Astrocyte of the spinal cord (primary cell): ENCODE data around the gene ANTXR1.

Source experiments
- DNase-seq: peaks from one replicate; pipeline ENCODE4 v3.0.0; 2011; ENCODE audit warnings: low read depth, low spot score
- H3K4me3 ChIP-seq: 2 replicates; pipeline ENCODE4 v1.5.1; 2011; ENCODE audit warnings: low read depth, mild to moderate bottlenecking, low read length, moderate library complexity
- in situ Hi-C: cut with HindIII; loops from 2 replicates; pipeline ENCODE4 v1.10.0; 2017; ENCODE audit warnings: low sequenced_read_pairs
- TF ChIP-seq, protein P1 (sequence below): IDR thresholded peaks from 2 replicates; pipeline ENCODE4 v1.5.1; 2012; ENCODE audit warnings: low read depth, mild to moderate bottlenecking, low read length, inconsistent platforms

The ANTXR1 gene

DNA sequence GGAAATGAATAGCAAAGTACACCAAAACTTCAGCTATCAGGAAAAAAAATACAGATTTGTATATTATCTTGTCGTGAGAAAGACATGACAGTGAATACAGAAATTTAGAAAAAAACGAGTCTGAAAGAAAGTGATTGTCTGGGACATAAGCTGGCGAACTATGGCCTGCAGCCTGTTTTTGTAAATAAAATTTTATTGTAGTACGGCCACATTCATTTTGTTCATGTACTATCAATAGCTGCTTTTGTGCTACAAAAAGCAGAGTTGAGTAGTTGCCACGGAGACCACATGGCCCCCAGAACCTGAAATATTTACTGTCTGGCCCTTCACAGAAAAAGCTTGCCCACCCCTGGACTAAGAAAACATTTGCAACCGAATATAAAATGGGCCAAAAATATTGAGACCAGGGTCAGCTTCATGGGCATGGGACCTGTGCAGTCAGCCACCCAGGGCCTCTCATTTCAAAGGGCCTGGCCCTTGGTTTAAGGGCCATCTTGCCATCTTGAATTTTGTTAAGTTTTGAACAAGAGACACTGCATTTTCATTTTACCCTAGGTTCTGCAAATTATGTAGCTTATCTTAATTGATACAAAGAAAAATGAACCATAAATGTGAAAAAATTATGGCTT, 17.9 kb downstream of the ANTXR1 start:
- in situ Hi-C loops = no loop called here
- H3K4me3 ChIP-seq = no peak overlapping the region
- DNase-seq = no peak
- TF ChIP-seq, protein P1, sequence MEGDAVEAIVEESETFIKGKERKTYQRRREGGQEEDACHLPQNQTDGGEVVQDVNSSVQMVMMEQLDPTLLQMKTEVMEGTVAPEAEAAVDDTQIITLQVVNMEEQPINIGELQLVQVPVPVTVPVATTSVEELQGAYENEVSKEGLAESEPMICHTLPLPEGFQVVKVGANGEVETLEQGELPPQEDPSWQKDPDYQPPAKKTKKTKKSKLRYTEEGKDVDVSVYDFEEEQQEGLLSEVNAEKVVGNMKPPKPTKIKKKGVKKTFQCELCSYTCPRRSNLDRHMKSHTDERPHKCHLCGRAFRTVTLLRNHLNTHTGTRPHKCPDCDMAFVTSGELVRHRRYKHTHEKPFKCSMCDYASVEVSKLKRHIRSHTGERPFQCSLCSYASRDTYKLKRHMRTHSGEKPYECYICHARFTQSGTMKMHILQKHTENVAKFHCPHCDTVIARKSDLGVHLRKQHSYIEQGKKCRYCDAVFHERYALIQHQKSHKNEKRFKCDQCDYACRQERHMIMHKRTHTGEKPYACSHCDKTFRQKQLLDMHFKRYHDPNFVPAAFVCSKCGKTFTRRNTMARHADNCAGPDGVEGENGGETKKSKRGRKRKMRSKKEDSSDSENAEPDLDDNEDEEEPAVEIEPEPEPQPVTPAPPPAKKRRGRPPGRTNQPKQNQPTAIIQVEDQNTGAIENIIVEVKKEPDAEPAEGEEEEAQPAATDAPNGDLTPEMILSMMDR = no peak

DNA sequence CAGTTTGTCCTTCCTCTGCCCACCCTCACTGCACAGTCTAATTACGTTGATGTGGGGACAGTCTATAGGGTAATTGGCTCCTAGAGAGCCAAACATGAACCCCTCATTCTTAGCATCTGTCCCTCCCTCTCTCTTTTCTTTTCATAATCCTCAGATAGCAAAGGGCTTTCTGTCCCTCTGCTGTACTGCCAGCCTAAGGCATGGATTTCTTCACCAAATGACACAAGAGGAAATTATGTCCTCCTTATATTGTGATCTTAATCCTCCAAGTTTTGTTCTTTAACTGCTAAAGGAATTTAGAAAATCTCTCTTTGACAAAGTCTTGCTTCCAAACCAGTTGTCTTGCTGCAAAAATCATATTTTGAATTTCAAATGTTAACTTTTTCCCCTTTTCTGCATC, 18.5 kb downstream of the ANTXR1 start:
- in situ Hi-C loops = no loop called here
- no peak overlapping the region for H3K4me3 ChIP-seq
- TF ChIP-seq, protein P1 = no peak
- no peak for DNase-seq

DNA sequence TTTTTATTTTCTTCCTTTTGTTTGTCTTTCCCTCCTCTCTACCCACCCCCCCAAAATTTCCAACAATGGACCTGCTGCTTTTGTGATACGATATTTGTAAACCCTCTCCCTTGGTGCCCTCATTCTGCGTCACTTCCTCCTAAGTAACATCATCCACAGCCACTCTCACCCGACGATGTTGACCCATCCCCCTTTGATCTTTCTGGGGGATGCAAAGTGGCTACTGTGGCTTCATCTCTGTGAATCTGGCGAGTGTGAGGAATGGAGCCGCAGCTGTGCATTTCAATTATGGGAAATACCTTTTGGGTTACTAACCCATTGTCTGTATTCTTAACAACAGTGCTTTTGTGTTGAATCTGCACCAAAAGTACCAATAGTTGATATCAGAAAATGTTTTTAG, 19.4 kb downstream of the ANTXR1 start:
- TF ChIP-seq, protein P1 = no peak
- no peak overlapping the region for H3K4me3 ChIP-seq
- in situ Hi-C loops = no loop called here
- DNase-seq = peak; percentile 88

DNA sequence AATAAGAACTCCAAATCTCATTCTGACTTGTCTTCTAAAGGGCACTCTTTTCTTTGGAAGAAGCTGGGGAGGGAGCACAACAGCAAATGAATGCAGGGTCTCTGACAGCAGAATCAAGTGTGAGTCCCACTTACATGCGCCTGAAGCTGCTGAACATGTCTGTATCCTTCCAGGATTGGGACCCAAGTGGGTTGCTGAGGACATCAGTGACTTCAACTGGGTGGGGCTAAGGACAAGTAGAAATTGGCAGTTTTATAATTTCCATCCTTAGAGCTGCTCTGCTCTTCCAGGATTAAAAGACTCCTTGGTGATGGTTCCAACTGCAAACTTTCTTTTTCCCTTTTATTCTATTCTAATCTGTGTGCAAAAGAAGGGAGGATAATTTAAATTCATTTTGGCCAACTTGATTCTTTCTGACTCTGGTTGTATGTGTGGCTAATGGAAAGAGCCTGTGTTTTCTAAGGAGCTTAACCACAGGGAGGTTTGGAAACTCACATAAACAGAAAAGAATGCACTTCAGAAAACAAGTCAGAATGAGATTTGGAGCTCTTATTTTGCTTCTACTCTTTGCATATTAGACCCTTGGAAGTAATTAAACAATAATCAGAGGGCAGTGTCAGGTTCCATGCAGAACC, 20.6 kb downstream of the ANTXR1 start:
- peak; percentile 71 for DNase-seq
- no peak overlapping the region for H3K4me3 ChIP-seq
- TF ChIP-seq, protein P1 = no peak
- in situ Hi-C loops = no loop called here

DNA sequence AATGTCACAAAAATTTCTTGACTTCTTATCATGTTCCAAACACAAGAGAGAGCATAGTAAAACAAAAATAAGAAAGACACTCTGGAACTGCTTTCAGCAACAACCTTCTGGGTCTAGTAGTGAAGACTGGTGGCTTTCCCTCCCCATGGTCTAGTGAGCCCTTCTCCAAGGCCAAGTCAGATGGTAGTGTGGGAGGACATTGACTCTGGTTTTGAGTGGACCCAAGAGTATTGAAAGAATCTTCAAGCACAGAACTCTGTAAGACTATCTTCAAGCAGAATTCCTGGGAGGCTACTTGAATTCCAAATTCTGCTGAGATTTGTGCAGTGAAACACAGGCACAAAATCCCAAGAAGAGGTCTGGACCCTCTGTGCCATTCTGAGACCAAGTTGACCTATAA, 21.1 kb downstream of the ANTXR1 start:
- TF ChIP-seq, protein P1 = no peak
- H3K4me3 ChIP-seq = no peak overlapping the region
- in situ Hi-C loops = no loop called here
- no peak for DNase-seq

DNA sequence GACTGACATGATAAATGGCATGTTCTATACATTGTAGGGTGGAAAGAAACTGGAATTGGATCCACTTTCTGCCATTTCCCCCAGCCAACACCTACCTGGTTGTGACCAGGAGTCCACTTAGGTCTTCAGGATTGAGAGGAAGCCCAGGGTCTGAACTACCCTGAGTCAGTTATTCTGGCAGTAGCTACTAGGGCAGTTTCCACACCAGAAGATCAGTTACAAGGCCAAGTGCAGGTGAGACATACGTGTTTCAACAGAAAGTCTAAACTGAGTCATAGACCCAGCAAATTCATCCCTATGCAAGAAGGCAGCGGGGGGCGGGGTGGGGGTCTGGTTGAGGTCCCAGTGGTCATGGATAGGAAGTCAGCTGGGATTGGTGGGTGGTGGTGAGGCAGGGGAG, 21.9 kb downstream of the ANTXR1 start:
- TF ChIP-seq, protein P1 = no peak
- no peak overlapping the region for H3K4me3 ChIP-seq
- in situ Hi-C loops = no loop called here
- no peak for DNase-seq
